Gastrocnemius medialis (tissue), 4 donors: ENCODE measurements around the gene EDARADD. TPM values are rescaled to one million over a fixed set of nuclear protein-coding genes. Genes with fewer than 3 reads are reported as not detected.

Source experiments
- ATAC-seq, 2 donors: fragments of 150-250 bp; one replicate each; pipeline ENCODE4 v1.9.1; 2016
- DNase-seq, 2 donors: peaks; one replicate each; pipeline ENCODE4 v3.0.0-alpha.2; 2019
- H3K27ac ChIP-seq, 4 donors: fragments of 200-600 bp; sonication (generic); 1 replicate in 1 of 4; 2 replicates in 3 of 4; pipeline ENCODE4 v1.5.1; 2016 to 2018; ENCODE audit warnings: mild to moderate bottlenecking in 2 of 4, moderate library complexity in 1 of 4
- H3K27me3 ChIP-seq, 3 donors: fragments of 200-600 bp; sonication (generic) in 2 of 3; 1 replicate in 1 of 3; 2 replicates in 2 of 3; pipeline versions ENCODE4 v1.5.1 to v1.6.0; 2016 to 2019; ENCODE audit warnings: mild to moderate bottlenecking in 1 of 3, moderate library complexity in 1 of 3
- H3K36me3 ChIP-seq, 2 donors: fragments of 200-600 bp; sonication (generic) in 1 of 2; one replicate each; pipeline ENCODE4 v1.5.1; 2017 to 2018
- H3K4me1 ChIP-seq, 2 donors: fragments of 200-600 bp; sonication (generic) in 1 of 2; one replicate each; pipeline ENCODE4 v1.5.1; 2016 to 2017; ENCODE audit warnings: mild to moderate bottlenecking in 2 of 2
- H3K4me3 ChIP-seq, 4 donors: fragments of 200-600 bp; sonication (generic) in 3 of 4; 1 replicate in 1 of 4; 2 replicates in 3 of 4; pipeline ENCODE4 v1.5.1; 2016 to 2019; ENCODE audit warnings: mild to moderate bottlenecking in 2 of 4
- H3K9me3 ChIP-seq, 3 donors: fragments of 200-600 bp; sonication (generic) in 2 of 3; 1 replicate in 1 of 3; 2 replicates in 2 of 3; pipeline ENCODE4 v1.5.1; 2016 to 2019
- CTCF ChIP-seq, 5 experiments: fragments of 450-650 bp in 3 of 5; fragments of 200-600 bp in 2 of 5; sonication (generic) in 2 of 5; IDR thresholded peaks in 4 of 5; conservative IDR thresholded peaks in 1 of 5; 1 replicate in 4 of 5; 2 replicates in 1 of 5; pipeline ENCODE4 v1.5.1; 2016 to 2019; ENCODE audit warnings: antibody characterized with exemption in 5 of 5, mild to moderate bottlenecking in 3 of 5, moderate library complexity in 3 of 5
- POLR2A ChIP-seq, 2 donors: fragments of 450-650 bp; IDR thresholded peaks; one replicate each; pipeline ENCODE4 v1.6.1; 2017; ENCODE audit warnings: antibody characterized with exemption in 2 of 2, mild to moderate bottlenecking in 2 of 2, moderate library complexity in 2 of 2
- in situ Hi-C, 4 donors: fragments of 200-750 bp; cut with MboI; loops; one replicate each; pipeline versions ENCODE4 v1.15.0 to v1.8.0; 2017; ENCODE audit warnings: low sequenced_read_pairs in 4 of 4
- intact Hi-C: fragments of 100-400 bp; cut with DNase I; formaldehyde crosslinking; loops from one replicate; pipeline ENCODE4 v1.15.1; 2023; ENCODE audit warnings: low total_unique reads
- total RNA-seq, 4 donors: library from RNA; depleted of rRNA; stranded (reverse); fragments of >200 nt; gene quantifications; one replicate each; pipeline versions ENCODE4 v1.1.0 to v1.2.3, GENCODE V29; 2016

The EDARADD gene
- total RNA-seq, 4 donors from 2014 or later: not detected

GRCh38 chr1:236413688-236414087 lies 19.6 kb downstream of the EDARADD start:
- TF ChIP-seq POLR2A (IDR thresholded peaks at IDR 0.05) (no peak), CTCF (IDR thresholded peaks at IDR 0.05 in 4 of 5, conservative IDR thresholded peaks at IDR 0.05 in 1 of 5) (no peak)
- Histone ChIP-seq H3K27ac (no peak overlapping the region), H3K4me3 (no peak overlapping the region), H3K4me1 (no peaks in the 10 kb centered on the region), H3K27me3 (no peaks in the 10 kb centered on the region), H3K36me3 (no peaks in the 10 kb centered on the region), H3K9me3 (no peaks in the 10 kb centered on the region)
- in situ Hi-C loops: no loop called here
- ATAC-seq (no peak), DNase-seq (no peak)
- intact Hi-C loops: no loop called here

GRCh38 chr1:236416165-236416564 lies 22.1 kb downstream of the EDARADD start:
- no peak for ATAC-seq

GRCh38 chr1:236417336-236417735 lies 23.2 kb downstream of the EDARADD start:
- H3K27ac ChIP-seq: no peak overlapping the region
- no peak for TF ChIP-seq POLR2A (IDR thresholded peaks at IDR 0.05)
- TF ChIP-seq CTCF (IDR thresholded peaks at IDR 0.05 in 4 of 5, conservative IDR thresholded peaks at IDR 0.05 in 1 of 5): no peak
- ATAC-seq: no peak

More at GRCh38 chr1:236416165-236416564, 22.1 kb downstream of the EDARADD start:
- Histone ChIP-seq H3K4me1 (no peaks in the 10 kb centered on the region), H3K27ac (no peak overlapping the region), H3K9me3 (no peaks in the 10 kb centered on the region), H3K4me3 (no peak overlapping the region), H3K36me3 (no peaks in the 10 kb centered on the region), H3K27me3 (no peaks in the 10 kb centered on the region)
- TF ChIP-seq POLR2A (IDR thresholded peaks at IDR 0.05): no peak
- no peak for TF ChIP-seq CTCF (IDR thresholded peaks at IDR 0.05 in 4 of 5, conservative IDR thresholded peaks at IDR 0.05 in 1 of 5)
- in situ Hi-C loops (no loop called here), intact Hi-C loops (no loop called here)
- DNase-seq: no peak

GRCh38 chr1:236419502-236419901 lies 25.4 kb downstream of the EDARADD start:
- Histone ChIP-seq H3K27me3 (no peaks in the 10 kb centered on the region), H3K9me3 (no peaks in the 10 kb centered on the region), H3K27ac (no peak overlapping the region), H3K4me1 (no peaks in the 10 kb centered on the region), H3K36me3 (no peaks in the 10 kb centered on the region), H3K4me3 (no peak overlapping the region)
- in situ Hi-C loops: no loop called here
- DNase-seq: no peak
- intact Hi-C loops: no loop called here
- no peak for ATAC-seq
- no peak for TF ChIP-seq CTCF (IDR thresholded peaks at IDR 0.05 in 4 of 5, conservative IDR thresholded peaks at IDR 0.05 in 1 of 5)
- TF ChIP-seq POLR2A (IDR thresholded peaks at IDR 0.05): no peak

More at GRCh38 chr1:236417336-236417735, 23.2 kb downstream of the EDARADD start:
- no peaks in the 10 kb centered on the region for H3K9me3 ChIP-seq
- no peaks in the 10 kb centered on the region for H3K36me3 ChIP-seq
- no peaks in the 10 kb centered on the region for H3K4me1 ChIP-seq
- no peak for DNase-seq
- no peaks in the 10 kb centered on the region for H3K27me3 ChIP-seq
- in situ Hi-C loops (no loop called here), intact Hi-C loops (no loop called here)
- H3K4me3 ChIP-seq: no peak overlapping the region

GRCh38 chr1:236421022-236421421 lies 26.9 kb downstream of the EDARADD start:
- intact Hi-C loops: no loop called here
- no peak for ATAC-seq
- Histone ChIP-seq H3K27ac (no peak overlapping the region), H3K27me3 (no peaks in the 10 kb centered on the region), H3K4me3 (no peak overlapping the region), H3K9me3 (no peaks in the 10 kb centered on the region), H3K4me1 (no peaks in the 10 kb centered on the region), H3K36me3 (no peaks in the 10 kb centered on the region)
- no peak for DNase-seq
- in situ Hi-C loops: no loop called here
- TF ChIP-seq CTCF (IDR thresholded peaks at IDR 0.05 in 4 of 5, conservative IDR thresholded peaks at IDR 0.05 in 1 of 5) (no peak), POLR2A (IDR thresholded peaks at IDR 0.05) (no peak)
